NCI-H146 (cell line): ENCODE measurements around the gene BTRC.

ENCODE experiments used
- DNase-seq: peaks from one replicate; lab custom pipeline; 2025; lab: John Stamatoyannopoulos, UW

Gene BTRC

DNA sequence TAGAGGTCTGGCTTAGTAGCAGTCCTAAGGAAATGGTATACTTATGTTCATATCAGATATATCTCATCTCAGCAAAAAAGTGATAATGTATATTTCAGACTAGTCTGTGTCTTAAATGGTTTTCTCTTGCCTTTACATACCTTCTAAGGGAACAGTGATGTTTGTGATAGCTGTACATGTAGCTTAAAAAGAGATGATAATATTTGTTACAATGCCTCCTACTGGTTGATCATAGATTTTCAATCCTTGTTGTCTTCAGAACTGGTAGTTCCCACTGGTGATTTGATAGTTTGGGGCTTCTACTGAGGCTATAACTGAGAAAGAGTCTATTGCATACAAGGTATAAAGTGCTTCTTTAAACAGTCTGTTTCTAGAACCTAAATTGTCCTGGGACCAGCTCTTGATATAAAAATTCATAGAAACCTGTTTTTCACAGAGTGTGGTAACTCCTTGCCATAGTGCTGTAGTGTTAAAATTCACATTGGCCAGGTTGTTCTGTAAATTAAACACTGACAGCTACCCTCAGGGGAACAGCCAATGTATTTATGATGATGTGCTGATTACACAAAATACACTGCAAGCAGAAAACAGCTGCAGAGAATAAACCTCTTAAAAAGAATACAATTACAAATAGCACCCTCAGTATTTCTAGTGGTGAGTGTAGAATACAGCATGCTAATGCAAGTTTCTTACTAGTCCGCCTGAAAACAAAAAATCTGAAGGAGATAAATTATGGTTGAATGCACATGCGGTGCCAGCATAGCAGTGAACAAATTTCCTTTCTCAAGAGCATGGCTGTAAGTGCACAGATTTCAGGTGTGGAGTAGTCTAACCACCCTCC is 90.3 kb downstream of the BTRC start:
- DNase-seq: no peak

DNA sequence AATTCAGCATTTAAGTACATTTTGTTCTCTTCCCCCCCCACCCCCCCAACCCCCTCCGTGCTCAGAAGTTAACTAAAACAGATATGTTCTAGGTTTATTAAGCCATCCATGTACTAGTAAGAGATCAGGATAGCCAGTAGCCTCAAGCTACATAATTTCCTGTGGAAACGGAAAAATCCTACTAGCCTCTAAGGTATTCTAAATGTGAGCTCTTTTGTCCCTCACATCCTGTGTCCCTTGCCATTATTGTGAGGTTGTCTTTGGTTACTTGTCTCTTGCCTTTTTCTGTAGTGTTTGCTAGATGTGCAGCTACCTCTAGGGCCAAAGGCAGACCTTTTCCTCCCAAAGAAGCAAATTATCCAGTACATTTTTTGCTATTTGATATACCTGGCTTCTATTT is 92.1 kb downstream of the BTRC start:
- DNase-seq: peak; percentile 33

DNA sequence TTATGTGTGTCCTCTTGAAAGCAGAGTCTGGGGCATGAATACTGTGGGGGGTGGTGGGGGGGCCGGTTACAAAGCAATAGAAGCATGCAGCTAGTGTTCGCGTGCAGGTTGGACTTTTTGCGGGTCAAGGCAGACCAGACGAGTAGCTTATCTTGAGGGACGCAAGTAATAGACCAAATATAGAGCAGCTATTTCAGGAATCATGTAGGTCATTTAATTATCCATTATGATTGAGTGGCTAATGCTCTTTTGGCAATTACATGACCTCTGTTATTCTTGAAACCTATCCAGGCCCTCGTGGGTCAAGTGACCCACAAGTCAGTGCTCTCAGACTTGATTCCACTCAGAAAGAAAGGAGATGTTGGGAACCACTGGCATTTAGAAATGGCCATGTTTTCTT is 93.0 kb downstream of the BTRC start:
- no peak for DNase-seq

DNA sequence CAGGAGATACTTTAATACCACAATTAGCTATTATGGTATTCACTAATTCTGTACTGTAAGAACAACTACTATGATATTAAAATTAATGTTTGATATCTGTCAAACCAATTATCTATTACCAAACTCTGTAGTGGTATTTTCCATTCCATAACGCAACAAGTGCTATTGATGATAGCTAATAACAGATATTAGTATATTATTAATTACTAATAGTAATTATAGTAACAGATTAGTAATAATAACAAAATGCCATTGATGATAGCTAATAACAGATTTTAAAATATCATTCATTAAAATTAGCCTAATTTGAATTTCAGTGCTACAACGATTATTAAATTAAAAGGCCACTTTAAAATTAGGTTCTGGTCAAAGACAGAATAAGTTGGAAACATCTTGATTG is 93.5 kb downstream of the BTRC start:
- no peak for DNase-seq

DNA sequence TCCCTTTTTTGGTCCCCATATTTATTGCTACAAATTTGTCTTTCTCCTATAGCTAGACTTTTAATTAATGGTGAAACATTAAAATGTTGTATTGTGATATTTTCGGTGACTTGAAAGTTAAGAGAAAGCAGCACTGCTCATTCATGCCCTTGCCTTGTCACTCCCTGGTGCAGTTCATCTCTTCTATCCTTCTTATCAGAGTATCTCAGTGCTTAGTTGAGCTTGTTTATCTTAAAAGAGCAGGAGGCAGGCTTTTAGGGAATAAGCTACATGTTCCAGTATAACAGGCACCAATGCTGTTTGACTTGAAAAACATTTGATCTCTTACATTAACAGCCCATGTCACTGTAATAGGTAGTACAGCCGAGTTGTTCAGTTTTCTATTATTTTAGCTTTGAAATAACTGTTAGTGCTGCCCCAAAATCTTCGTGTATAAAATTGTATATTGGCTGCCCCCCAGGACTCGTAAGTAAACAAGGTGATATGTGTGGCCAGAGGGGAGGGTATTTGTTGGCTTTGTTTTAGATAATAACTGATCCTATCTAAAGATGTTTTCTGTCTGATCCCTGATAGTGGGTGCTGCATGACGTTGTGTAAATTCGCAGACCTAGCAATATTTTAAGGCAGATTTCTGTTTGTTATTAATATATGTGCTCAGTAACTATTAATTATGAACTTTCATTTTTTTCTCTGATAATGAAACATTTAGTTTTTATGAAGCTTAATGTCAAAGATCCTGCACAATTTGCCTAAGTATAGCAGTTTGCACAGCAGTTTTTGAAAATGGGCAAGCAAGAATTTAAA is 96.5 kb downstream of the BTRC start:
- DNase-seq: no peak

DNA sequence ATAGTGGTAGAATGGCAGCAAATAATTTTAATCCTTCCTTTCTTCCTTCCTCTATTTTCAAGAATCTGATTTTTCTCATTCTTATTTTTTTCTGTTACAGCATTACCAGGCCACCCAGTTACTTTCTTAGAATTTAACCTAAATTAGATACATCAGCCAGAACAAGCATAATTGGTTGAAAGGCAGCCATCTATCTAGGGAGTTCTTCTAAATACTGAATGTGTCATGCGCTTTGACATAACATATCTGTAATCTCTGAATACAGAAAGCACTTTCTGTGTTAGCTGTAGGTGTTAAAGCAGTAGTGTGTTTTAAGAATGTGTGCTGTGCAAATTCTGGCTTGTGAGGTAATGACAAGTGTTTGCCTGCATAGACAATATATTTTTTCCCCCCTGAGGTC is 97.3 kb downstream of the BTRC start:
- no peak for DNase-seq

DNA sequence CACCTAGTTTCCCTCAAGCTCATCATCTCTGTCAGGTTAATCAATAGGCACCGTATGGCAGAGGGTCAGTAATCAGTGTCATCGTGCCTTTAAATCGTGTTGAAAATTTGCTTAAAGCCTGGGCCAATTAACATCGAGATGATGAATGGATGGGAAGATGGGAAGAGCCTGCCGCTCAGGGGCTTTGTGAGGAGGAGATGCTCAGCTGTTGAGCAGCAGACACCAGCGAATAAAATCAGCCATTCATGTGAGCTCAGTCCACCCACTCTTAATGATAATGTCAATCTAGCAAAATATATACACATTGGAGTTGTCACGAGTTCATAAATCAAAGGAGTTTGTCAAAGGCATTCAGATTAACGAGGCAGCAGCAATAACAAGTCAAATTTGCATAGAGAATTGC is 97.7 kb downstream of the BTRC start:
- DNase-seq: peak; percentile 35

DNA sequence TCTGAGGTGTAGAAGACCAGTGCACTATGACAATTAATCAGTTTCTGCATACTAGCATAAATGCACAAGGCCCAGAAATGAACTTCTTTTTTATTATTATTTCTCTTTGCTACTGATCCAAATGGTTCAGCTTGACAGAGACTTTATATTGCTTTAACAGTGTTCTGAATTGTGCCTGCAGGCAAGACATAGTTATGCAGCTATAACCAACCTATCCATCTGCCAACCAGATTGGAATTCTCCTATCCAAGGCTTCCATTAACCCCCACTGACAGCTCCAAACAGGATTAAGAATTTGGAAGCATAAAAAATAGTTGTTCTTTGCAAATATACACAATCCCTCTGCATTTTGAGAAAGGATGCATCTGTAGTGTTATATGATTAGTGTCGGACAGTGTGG is 98.2 kb downstream of the BTRC start:
- no peak for DNase-seq

DNA sequence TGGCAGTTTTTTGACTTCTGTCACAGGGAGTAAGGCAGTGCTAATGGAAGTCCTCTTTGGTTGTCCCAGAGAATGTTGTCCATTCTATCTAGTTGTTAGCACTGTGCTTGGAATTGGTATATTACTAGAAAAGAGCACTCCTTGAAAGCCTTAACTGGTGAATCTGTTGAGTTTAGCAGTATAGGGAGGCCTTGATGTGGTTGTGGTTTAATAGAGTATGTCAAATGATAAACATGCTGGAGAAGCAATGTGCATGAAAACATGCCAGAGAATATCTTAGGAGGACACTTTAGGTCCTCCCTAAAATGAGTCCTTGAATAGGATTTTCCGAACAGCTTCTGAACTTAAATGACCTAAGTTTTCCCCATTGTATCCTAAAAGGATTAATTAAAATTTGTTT is 98.6 kb downstream of the BTRC start:
- no peak for DNase-seq

DNA sequence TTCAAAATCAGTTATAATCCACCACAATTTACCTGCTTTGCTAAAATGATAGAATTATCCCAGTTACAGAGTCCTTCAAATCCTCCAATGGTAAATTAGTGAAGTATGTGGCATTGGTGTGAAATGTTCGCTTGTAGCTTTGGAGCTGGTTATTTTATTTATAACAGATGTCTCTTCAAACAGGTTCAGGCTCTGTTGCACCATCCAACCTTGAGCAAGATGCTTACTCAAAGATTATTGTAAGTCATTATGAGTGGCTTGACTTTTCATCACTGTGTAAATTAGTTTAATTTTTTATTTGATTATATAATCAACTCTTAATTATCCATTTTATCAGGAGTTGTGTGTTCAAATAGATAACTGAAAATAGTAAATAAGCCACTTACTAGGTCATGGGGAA is 99.4 kb downstream of the BTRC start:
- no peak for DNase-seq

DNA sequence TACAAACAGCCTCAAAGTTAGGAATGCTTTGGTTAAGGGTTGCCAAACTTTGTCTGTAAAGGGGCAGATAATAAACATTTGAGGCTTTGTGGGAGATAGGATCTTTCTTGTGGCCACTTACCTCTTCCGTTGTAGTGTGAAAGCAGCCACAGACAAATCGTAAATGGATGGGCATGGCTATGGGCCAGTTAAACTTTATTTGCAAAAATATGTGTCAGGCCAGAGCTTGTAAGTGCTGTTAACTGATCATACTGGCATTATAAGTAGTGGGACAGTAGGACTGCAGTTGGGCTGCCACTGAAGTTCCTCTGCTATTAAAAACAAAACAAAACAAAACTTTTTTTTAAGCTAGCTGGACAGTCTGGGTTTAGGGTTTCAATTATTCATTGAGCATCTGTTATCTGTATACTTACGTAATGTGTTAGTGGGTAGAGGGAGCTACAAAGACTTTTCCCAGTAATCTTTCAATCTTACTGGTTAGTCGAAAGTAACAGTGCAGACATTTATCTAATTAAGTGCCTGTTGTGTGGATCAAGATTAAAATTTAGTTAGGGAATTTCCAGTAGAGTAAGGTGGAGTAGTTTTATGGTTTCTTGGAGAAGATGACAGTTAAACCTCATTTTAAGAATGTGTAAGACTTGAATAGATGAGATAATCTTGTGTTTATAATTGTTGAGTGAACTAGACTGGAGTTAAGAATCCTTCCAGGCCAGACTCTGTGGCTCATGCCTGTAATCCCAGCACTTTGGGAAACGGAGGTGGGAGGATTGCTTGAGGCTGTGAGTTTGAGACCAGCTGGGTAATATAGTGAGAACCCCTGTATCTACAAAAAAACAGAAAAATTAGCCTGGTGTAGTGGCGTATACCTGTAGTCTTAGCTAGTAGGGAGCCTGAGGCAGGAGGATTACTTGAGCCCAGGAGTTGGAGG is 100.1 kb downstream of the BTRC start:
- no peak for DNase-seq

DNA sequence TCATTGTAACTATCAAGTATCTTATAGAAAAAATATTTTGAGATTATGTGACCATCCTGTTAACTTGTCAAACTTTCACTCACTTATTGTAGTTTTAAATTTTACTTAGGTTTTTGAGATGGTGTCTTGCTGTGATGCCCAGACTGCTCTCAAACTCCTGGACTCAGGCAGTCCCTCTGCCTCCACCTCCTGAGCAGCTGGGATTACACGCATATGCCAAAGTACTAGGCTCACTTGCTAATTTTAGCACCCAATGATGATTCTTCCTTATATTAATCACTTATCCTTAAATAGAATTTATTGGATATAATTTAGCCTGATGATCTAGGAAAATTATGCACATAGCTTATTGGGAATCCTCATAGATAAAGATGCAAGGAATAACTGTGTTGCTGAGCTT is 104.9 kb downstream of the BTRC start:
- no peak for DNase-seq

DNA sequence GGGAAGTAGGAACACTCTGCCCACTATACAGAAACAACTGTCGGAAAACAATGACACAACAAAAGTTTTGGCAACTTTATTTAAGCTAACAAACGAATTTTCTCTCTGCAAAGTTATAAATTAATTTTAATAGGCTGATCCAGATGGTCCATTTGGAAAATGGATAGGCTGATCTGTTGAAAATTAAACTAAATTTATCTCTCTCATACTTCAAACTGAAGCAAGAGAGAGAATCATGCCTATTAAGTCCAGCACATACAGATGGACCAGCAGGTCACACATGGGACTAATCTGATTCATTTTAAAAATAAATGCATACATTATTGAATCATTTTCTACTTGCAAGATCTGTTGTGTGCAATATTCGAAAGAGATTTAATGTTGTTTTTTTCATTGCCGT is 110.1 kb downstream of the BTRC start:
- no peak for DNase-seq

DNA sequence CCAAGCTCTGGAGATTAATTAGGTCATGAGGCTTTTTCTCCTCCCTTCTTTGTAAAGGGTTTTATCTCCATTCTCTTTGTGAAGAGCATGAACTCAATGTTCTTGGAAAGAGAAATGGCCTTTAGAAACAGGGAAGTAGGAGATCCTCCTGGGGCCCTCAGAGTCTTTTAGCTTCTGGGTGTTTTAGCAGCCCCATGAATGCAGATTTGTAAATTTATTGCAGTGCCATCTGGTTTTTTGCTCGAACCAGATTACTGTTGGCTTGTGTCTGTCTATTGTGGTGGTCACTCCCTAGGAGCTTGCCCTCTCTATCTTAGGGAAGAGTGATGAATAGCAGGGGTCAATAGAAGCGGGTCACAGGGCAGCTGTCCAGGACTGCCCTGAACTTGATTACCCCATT is 110.6 kb downstream of the BTRC start:
- no peak for DNase-seq

DNA sequence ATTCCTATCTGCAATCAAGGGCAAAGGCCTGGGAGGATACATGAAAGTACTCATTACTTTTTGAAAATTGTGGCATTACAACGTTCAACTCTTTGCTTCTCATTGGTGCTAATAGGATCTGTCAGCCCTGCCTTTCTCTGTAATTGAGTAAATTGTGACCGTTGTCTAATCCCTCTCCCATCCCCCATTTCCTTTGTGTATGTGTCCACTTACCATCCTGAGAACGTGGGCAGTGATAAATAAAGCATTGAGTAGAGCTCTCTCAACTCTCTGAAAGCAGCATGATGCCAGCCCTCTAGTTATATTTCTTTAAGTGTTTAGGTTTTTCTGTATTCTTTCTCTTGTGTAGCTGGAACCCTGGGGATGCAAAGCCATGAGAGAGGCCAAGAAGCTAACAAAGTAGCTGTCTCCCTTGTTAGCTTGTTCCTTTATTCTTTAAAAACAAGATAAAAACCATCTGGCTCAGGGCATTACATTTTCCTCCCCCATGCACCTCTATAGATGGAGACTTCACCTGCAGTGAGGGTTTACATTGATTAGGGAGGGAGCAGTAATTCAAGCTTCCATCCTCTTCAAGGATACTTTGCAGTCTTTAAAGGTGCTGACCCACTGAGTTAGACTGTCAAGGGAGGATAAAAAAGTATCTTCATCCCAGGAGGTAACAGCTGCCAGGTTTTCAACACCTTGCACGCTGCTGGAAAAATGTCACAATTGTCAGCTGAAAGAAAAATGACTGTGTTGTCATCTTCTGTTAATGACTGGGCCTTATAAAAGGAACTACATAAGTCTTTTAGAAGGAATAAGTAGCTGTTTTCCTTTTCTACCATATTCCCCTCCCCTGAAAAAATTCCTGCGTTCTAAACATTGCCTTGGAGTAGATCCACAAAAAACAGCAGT is 112.3 kb downstream of the BTRC start:
- peak; percentile 61 for DNase-seq

DNA sequence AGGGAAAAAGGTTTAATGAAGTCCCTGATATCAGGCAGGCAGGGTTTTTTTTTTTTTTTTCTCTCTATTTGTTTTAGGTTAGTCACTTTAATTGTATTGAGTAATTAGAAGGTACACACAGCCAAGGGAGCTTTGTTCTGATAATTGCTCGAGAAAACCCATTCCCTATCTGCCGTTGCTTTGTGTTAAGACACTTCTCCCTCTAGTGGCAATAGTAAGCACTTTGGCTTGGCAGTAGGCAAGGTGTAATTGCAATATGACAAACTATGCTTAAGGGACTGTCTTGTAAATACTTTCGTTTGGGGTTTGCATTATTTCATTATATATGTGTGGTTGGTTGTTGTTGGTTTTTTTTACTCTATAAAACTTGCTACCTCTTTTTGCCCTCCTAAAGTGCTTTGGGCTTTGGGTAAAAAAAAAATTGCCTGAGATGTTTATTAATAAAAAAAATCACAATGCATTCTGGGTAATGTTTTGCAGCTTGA is 113.4 kb downstream of the BTRC start:
- peak; percentile 97 for DNase-seq

DNA sequence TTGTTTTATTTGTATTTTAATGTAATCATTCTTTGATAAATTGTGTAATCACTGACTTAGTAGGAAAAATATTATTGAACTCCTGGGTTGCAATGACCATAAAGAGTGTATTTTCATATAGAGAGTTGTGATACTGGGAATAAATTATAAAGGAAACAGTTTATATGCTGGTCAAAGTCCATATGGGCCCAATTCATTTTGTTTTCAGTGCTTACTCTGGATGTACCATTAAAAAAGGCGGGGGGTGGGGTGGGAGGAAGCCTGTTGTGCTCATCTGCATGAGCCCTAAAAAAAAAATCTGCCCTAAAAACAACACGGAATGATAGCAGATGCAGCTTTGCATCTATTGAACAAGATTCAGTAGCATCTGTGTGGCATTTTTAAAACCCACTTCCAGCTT is 114.2 kb downstream of the BTRC start:
- DNase-seq: no peak

DNA sequence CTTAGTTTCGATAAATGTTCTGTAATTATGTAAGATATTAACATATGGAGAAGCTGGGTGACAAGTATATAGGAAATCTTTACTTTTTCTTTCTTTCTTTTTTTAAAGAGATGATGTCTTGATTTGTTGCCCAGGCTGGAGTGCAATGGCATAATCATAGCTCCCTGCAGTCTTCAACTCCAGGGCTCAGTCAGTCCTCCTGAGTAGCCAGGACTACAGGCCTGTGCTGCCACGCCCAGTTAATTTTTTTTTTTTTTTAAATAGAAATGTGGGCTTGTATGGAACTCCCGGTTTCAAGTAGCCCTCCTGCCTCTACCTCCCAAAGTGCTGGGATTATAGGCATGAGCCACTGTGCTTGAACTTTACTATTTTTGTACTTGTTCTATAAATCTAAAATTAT is 122.4 kb downstream of the BTRC start:
- DNase-seq: no peak

DNA sequence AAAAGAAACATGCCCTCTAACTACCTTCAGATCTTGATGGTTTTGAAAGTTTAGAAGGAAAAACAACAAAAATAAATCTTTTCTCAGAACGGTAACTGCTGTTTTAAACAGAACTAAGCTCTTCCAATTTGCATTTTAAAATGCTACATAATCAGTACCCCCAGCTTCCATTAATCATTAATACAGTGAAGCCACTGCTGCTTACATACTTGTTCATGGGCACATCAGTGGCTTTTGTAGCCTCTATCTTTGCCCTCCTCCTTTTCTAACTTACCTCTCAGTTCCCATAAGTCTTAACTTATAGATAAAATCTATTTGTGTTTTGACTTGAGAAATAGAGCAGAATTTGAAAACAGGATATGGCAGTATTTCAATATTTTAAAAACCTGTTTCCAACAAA is 125.0 kb downstream of the BTRC start:
- DNase-seq: no peak

DNA sequence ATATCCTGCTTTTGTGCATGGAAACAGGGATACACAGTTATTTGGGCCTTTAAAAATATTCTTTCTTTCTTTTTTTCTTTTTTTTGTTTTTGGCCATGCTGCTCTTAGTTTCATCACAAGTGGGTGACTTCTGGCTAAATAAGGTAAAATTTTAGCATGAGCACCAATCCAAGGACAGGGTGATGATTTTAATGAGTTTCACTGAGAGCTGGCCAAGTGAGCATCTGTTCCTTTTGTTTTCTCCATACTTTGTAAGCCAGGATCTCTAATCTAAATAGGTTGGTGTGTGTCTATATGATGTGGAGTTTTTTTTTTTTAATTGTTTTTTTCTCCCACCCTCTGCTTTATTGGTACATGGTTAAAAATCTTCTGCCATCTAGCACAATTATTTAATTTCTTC is 127.3 kb downstream of the BTRC start:
- DNase-seq: no peak

DNA sequence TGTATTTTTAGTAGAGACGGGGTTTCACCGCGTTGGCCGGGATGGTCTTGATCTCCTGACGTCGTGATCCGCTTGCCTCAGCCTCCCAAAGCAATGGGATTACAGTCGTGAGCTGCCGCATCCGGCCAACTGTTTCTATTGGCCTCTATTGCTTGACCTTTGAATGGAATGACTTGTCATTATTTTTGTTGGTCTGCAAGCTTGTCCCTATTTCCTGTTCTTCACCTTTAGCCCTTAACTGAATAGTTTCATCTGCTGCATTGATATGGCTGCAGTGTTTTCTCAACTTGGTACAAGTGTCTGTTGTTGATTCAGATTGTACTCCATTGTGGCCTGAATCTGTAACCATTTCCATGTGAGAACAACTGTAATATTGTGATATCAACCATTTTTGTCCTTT is 128.6 kb downstream of the BTRC start:
- no peak for DNase-seq
